HG02973 (cell line): ENCODE measurements around the gene NTN5.

ENCODE experiments used
- ATAC-seq: cut with Tn5 transposase; IDR thresholded peaks from one replicate; pipeline ENCODE4 v1.9.1; 2021; ENCODE audit warnings: moderate library complexity; ENCODE audit not compliant: unreplicated experiment

NTN5 gene

DNA sequence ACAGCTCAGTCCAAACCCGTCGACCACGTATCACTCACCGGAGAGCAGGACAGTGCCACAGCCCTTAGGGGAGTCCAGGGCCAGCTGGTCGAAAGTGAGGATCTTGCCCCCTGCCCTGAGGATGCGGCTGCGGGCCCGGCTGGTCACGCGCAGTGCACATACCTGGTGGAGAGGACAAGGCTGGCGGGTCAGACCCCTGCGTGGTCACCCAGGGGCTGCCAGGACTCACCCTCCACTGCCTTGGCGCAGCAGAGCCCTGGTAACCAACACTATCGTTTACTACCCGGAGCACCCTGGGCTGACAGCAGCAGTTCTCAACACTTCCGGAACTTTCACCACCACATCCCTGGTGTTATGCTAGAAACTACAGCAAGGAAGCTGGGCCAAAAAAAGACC is 56.8 kb downstream of the NTN5 start:
- ATAC-seq, result no peak

DNA sequence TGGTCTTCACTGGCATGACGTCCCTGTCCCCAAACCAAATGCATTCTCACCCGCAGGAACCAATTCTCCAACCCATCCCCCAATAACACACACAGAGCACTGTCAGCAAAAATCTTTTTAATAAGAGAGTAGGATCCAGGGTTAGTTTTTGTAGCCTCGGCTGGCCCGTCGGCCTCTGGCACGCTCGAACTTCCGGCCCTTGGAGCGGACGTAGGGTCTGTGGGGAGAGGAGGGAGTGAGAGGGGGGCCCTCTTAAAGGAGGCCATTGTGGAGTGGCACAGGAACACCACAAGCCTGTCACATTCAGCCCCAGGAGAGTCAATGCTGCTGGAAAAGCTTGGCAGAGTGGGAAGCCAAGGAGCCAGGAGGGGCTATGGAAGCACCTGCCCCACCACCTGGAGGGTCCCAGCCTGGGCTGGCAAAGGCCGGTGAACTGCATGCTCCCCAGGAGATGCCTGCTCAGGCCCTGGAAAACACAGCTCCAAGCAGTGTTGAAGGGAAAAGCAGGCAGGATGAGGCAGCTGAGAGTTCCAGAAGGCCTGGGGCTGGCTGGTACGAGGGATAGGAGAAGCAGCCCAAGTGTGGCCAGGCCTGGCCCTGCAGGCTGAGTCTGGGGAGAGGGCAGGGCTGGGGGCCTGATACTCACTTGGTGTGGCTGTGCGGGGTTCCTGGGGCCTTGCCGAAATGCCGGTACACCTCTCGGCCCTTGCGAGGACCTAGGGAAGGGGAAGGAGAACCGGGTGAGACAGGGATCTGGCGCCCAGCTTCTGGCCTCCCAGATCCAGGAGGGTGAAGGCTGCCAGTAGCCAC is 57.4 kb downstream of the NTN5 start:
- no peak for ATAC-seq

GRCh38 chr19:48614436-48615230 is 58.2 kb downstream of the NTN5 start, which contains the start of gene FAM83E:
Gene FAM83E (minus strand): TSS chr19:48615076. CDS start chr19:48613372, 1,704 bp downstream.
- no peak for ATAC-seq

DNA sequence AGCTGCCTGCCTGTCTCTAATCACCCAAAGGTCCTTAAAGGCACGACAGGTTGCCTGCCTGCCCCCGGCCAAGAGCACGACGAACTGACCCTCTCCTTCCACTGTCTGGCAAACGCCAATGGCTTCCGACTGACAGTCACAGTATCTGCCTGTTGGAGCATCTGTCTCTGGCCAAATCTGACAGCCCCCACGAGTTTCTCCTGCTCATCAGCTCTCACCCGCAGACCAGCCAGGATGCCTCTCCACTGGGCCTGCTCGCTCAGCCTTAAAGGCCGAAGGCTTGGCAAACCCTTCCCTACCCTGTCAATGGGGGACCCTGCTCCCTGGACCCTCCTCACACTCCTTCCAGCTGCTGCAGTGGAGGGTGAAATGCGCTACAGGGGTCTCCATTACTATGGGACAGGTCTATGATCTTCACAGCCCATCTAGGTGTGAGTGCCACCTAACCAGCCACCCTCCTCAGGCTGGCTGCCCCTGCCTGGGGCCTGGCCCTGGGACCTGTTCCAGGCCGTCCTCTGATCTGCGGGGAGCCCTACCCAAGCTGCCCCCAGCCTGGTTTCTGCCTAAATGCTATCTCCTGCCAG is 58.9 kb downstream of the NTN5 start:
- ATAC-seq, result no peak

DNA sequence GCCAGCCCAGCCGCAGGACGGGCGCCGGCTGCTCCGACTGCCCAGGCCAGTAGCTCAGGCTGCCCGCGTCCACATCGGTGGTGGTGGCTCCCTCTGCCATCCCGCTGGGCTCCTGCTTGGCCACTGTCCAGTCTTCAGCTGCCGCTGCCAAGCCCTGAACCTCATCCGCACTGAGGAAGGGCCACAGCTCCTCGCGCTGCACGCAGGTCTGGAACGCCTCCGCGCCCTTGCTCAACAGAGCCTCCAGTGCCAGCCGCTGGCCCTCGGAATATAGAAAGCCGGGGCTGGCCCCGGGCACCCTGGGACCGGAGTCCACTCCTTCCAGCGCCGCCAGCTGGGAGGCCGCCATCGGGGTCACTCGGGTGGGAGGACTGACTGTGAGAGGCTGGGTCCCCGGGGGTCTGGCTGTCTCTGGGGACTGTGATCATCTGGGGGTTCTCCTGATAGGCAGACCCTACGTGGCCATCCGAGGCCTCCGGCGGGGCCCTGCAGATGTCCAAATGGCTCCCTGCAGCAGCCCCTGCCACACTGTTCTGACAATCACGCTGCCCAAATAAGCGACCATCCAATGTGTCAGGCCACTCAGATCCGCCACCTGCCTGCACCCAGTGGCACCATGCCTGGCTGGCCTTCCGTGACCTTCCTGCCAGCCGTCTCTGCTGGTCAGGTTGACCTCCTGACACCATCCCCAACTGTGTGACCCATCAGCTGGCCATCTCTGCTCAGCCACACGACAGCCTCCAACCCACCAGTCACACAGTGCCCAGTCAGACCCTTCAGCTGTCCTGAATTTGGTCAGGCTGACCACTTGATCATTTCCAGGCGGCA is 59.6 kb downstream of the NTN5 start:
- no peak for ATAC-seq

- ATAC-seq, result no peak
These were observed 60.9 kb downstream of the NTN5 start for GRCh38 chr19:48611872-48612271.
